IPS-NIHi11 (cell line): ENCODE results near the gene TRIP10.
"Not testable (repeated sequence)": the region's sequence is repeated elsewhere in the genome, so short reads cannot be mapped to it uniquely, and the experiment has no call there.

Source experiments
- DNase-seq: peaks from one replicate; pipeline ENCODE4 v3.0.0; 2012; ENCODE audit warnings: mixed read lengths, low spot score

The TRIP10 gene

GRCh38 chr19:6739390-6739882, at the start of gene TRIP10:
TSS of gene TRIP10 (plus strand) at chr19:6739680. CDS start at chr19:6739762, 82 bp downstream.
- peak; percentile 84 for DNase-seq

GRCh38 chr19:6690160-6690885, 49.2 kb upstream of the TRIP10 start:
- no peak for DNase-seq

GRCh38 chr19:6691342-6691741, 48.1 kb upstream of the TRIP10 start:
- DNase-seq = no peak

- no peak for DNase-seq
Measured at GRCh38 chr19:6692027-6692426, 47.5 kb upstream of the TRIP10 start.

GRCh38 chr19:6693056-6693471, 46.4 kb upstream of the TRIP10 start:
- no peak for DNase-seq

GRCh38 chr19:6693681-6694080, 45.8 kb upstream of the TRIP10 start:
- no peak for DNase-seq

- no peak for DNase-seq
Measured at GRCh38 chr19:6694147-6694815, 45.2 kb upstream of the TRIP10 start.

GRCh38 chr19:6696239-6696820, 43.1 kb upstream of the TRIP10 start:
- DNase-seq = no peak

GRCh38 chr19:6697291-6697690, 42.2 kb upstream of the TRIP10 start:
- no peak for DNase-seq

- DNase-seq = no peak
Measured at GRCh38 chr19:6699935-6700334, 39.5 kb upstream of the TRIP10 start.

GRCh38 chr19:6700586-6701316, 38.7 kb upstream of the TRIP10 start:
- DNase-seq = no peak

GRCh38 chr19:6705931-6706632, 33.4 kb upstream of the TRIP10 start:
- DNase-seq = no peak

- no peak for DNase-seq
Measured at GRCh38 chr19:6706633-6706958, 32.9 kb upstream of the TRIP10 start.

- no peak for DNase-seq
Measured at GRCh38 chr19:6707011-6707657, 32.3 kb upstream of the TRIP10 start.

- DNase-seq = no peak
Measured at GRCh38 chr19:6707658-6708018, 31.8 kb upstream of the TRIP10 start.

- no peak for DNase-seq
Measured at GRCh38 chr19:6708346-6708745, 31.1 kb upstream of the TRIP10 start.

GRCh38 chr19:6708913-6709312, 30.6 kb upstream of the TRIP10 start:
- not testable (repeated sequence) for DNase-seq

GRCh38 chr19:6709549-6709948, 29.9 kb upstream of the TRIP10 start:
- DNase-seq = no peak

- DNase-seq = peak; percentile 55
Measured at GRCh38 chr19:6710273-6711077, 29.0 kb upstream of the TRIP10 start.

GRCh38 chr19:6711078-6711361, 28.5 kb upstream of the TRIP10 start:
- DNase-seq = no peak

GRCh38 chr19:6711605-6712004, 27.9 kb upstream of the TRIP10 start:
- no peak for DNase-seq
